Suppressor macrophage treated with lipopolysaccharide for 4 hours (primary cell): ENCODE data around the gene ANKRD23.
"Not testable (repeated sequence)": the region's sequence is repeated elsewhere in the genome, so short reads cannot be mapped to it uniquely, and the experiment has no call there.

Source experiments
- DNase-seq: peaks from one replicate; pipeline ENCODE4 v3.0.0-alpha.2; 2020

The ANKRD23 gene

GRCh38 chr2:96813656-96814055 is 30.2 kb downstream of the ANKRD23 start:
- DNase-seq, result no peak

- DNase-seq, result no peak
These were observed 31.9 kb downstream of the ANKRD23 start for GRCh38 chr2:96811917-96812316.

DNA sequence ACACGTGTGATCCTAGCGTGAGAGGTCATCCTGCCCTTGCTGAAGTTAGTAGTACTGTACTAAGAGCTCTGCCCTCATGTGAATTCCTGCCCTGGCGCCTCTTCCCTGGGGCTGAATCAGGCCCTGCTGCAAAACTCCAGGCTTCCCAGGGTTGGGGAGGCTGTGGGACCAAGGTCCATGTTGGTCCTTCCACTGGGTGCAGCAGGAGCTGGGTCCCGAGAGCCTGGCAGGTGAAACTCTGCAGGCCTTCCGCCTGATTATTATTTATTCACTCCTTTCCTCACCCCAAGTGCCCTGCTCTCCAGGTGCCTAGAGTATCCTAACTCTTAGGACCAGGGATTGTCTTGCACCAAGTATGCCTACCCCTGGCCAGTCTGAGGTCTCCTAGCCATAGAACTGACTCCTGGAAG is 33.0 kb downstream of the ANKRD23 start:
- no peak for DNase-seq

- DNase-seq, result no peak
These were observed 33.7 kb downstream of the ANKRD23 start for GRCh38 chr2:96809951-96810782.

DNA sequence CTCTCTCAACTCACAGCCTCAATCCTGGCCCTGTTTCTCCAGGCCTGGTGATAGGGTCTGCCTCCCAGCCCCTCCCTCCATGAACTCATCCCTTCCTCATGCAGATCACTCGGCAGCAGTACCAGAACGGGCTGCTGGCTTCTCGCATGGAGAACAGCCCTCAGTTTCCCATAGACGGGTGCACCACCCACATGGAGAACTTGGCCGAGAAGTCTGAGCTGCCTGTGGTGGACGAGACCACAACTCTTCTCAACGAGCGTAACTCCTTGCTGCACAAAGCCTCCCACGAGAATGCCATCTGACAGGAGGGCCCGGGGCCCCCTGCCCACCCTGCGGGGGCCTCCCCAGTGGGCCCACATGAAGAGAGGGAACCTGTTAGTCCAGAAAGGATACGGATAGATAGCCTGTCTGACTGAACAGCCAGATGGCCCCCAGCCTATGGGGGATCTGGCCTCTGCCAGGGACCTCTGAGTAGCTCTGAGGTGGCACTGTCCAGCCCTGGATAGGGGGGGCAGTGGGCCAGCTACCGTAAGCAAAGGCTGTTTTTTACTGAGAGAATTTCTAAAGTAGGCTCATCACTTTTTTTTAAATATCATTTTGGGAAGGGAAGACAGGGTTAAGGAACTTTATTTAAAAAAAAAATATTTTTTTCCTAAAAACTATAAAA is 34.5 kb downstream of the ANKRD23 start:
- no peak for DNase-seq

DNA sequence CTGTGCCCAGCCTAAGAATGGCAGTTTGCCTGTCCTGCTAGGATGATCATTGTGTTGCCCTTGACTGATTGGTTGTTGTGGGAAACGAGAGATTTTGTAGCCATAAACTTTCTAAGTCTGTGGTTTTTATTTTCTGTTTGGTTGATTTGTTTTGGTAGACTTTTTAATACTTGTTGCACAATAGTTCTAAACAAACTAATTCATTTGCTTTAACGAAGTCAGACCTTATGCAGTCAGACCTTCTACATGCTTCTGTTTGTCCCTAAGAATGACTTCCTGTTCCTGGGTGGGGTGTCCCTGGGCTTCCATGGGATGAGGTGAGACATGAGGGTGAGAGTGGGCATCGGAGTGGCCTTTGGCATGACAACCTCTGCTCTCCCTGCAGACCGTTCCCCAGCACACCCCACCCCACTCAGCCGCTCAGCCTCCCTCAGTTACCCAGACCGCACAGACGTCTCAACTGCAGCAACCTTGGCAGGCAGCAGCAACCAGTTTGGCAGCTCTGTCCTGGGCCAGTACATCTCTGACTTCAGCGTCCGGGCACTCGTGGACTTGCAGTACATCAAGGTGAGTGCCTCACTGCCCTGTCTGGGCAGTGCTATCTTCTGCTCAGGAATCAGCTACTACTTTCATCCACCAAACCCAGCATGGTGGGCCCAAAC is 35.5 kb downstream of the ANKRD23 start:
- no peak for DNase-seq

- DNase-seq, result no peak
These were observed 36.7 kb downstream of the ANKRD23 start for GRCh38 chr2:96807127-96807471.

DNA sequence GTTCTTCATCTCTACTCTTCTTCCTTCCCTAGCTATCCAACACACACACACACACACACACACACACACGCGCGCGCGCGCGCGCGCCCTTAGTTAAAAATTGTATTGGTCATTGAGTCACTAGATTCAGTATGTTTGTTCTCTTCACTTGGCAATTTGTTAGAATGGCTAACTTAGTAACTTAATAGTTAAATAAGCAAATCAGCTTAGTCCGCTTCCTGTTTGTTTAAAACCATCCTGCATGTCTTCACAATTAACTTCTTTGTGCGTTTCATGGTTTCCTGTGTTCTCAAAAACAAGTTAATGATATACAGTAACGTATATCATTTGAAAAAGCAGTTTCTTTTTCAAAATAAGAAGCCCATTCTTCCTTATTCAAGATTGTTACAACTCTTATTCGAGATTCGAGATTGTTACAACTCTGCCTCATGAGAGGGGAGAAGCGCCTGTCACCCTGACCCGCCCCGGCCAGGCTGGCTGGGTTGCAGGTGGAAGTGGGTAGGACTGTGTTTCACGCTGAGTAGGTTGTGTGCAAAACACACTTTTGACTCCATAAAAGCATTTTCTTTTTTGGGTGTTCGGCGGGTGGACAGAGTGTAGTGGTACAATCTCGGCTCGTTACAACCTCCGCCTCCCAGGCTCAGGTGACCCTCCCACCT is 37.2 kb downstream of the ANKRD23 start:
- no peak for DNase-seq

- not testable (repeated sequence) for DNase-seq
These were observed 37.9 kb downstream of the ANKRD23 start for GRCh38 chr2:96805946-96806345.

- DNase-seq, result peak; percentile 19
These were observed 38.8 kb downstream of the ANKRD23 start for GRCh38 chr2:96804986-96805385.

DNA sequence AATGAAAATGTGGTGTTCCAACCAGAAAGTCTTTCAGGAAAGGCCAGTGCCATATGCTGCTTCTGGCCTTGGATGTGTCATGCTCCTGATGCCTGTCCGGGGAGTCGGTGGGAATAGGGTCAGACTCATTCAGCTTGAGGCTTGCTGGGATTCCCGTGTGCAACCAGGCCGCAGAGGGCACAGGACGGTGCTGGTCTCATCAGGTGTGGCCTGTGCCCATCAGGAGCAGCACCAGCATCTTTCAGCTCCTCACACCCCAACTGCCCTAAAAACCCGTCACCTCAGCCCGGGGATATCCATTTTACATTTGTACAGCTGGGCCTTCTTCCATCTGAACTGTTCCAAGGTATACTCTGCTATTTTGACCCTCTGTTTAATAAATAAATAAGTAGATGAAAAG is 41.1 kb downstream of the ANKRD23 start:
- DNase-seq, result no peak

DNA sequence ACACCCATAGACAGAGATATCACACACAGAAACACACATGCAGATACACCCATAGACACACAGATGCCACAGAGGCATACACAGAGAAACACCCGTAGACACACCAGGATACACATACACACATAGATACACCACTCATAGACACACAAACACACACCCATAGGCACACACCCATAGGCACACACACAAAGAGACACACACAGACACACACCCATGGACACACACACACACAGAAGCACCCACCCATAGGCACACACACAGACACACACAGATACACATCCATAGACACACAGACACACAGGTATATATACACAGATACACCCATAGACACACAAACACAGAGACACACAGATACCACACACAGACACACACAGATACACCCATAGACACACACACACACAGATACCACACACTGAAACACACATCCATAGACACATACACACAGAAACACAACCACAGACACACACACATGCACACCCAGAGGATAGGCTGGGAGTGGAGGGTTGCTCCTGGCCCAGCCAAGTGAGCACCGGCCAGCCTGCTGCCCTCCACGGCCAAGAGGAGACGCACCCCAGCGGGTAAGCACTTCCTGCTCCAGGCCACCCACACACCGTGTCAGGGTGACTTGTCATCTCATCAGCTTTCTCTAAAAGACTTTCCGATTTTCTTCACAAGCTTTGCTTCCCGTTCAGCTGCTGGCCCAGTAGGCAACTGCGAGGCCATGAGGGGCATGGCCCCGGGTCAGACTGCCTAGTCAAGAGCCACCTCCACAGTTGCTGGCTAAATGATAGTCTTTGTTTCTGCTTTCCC is 41.8 kb downstream of the ANKRD23 start:
- peak; percentile 60 for DNase-seq

- peak; percentile 51 for DNase-seq
These were observed 42.6 kb downstream of the ANKRD23 start for GRCh38 chr2:96801005-96801785.

DNA sequence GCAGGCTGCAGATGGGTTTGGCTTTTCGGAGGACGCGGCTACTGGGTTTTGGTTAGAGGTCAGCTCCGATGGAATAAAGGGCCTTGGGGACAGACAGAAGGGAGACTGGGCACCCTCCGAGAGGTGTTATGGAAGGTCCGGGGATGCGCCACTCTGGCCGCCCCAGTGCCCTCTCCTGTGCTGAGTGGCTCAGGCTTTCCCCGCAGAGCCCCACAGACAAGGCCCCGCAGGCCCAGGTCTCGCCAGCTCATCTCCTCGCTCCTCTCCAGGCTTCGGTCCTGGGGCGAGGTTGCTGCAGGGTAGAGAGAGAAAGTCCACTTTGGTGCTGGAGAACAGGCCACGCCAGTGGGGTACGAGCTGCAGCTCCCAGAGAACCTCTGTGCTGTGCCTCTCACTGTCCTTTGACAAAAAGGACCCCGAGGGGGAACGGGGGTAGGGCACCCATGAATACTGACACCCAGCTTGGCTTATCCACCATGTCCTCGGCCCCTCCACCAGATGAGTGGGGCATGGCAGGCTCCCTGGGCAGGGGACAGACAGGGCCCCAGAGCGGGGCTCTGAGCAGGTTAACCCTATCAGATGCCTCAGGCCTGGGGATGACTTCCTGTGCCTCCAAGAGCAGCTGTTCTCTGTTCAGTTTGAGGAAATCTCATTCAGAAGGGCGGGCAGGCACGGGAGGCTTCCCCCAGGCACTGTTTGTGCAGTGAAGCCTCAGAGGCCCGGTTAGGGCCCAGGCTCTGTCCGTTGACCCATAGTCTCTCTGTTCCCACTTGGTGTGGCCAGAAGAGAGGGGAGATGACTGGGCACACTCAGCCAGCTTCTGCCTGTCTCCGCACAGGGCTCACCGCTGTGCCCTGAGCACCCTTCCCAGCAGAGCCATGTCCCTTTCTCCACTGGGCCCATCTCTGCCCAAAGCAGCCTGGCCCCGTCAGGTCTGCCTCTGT is 43.5 kb downstream of the ANKRD23 start:
- DNase-seq, result no peak

DNA sequence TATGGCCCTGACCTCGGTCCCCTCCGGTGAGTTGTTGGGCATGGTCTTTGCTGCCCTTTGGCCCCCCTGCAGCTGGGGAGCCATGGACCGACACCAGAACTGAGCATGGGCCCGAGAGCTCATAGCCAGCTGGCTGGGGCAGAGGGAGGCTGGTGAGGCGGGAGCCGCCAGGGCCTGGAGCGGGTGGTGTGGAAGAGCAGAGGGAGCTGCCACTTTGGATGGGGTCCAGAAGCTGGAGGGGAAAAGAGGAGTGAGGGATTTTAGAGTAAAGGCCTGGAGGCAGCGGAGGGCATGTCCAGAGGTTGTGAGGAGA is 44.2 kb downstream of the ANKRD23 start:
- DNase-seq, result no peak

DNA sequence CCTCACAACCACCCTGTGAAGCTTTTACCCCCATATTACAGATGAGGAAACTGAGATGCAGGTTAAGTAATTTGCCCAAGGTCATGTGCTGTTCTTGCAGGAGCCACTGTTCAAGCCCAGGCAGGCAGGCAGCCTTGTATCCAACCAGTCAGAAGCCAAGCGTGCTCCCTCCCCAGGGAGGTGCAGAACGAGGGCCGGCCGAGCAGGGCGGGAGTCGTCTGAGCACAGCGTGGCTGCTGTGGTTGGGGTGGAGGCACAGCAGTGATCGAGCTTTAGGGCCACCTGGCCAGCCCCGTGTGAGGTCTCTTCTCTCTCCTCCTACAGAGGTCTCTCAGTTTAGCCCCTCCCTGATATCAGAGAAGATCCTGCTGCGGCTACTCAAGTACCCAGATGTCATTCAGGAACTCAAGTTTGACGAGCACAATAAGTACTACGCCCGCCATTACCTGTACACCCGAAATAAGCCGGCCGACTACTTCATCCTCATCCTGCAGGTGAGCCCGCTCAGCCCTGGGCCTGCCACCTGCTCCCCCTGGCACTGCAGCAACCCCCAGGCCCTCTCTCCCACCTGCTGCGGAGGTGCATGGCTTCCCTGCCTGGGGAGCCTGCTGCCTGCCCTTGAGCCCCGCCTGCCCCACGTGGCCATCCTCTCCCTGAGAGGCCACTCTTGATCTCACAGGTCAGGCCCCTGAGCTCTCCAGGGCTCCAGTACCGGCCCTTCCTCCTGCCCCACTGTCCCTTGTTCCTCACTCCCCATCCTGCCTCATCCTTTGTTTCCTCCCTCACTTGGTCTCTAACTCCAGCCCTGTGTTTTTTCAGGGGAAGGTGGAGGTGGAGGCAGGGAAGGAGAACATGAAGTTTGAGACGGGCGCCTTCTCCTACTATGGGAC is 44.8 kb downstream of the ANKRD23 start:
- DNase-seq, result no peak

GRCh38 chr2:96797066-96797625 is 46.7 kb downstream of the ANKRD23 start:
- no peak for DNase-seq

DNA sequence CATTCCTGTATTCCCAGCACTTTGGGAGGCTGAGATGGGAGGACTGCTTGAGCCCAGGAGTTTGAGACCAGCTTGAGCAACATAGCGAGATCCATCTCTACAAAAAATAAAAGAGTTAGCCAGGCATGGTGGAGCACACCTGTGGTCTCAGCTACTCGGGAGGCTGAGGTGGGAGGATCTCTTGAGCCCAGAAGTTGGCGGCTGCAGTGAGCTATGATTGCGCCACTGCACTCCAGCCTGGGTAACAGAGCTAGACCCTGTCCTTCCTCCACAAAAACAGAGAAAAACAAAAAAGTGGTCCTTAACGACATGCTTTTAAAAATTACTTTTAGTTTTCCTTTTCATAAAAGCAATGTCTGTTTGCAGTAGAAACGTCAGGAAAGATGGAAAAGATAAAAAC is 47.3 kb downstream of the ANKRD23 start:
- DNase-seq, result not testable (repeated sequence)

GRCh38 chr2:96795076-96795475 is 48.7 kb downstream of the ANKRD23 start:
- DNase-seq, result no peak
